ENCODE results near the gene SLC6A5.
A peak's percentile ranks its signal among the peaks of the same experiment; 100 is the strongest.

SLC6A5 gene

GRCh38 chr11:20600551-20600950, 1.1 kb downstream of the SLC6A5 start:
- Histone ChIP-seq H3K9ac (ENCODE audit: insufficient read length) (no peak overlapping the region), H3K36me3 (ENCODE audit: insufficient read depth, low read length) (no peaks in the 10 kb centered on the region), H3K9me3 (ENCODE audit: low read depth, low read length) (no peaks in the 10 kb centered on the region), H3K4me3 (no peak overlapping the region), H3K27ac (no peak overlapping the region)
- TF ChIP-seq EZH2 (IDR thresholded peaks at IDR 0.05) (no peak), FOXP2 (optimal IDR thresholded peaks at IDR 0.05; ENCODE audit: control extremely low read depth, extremely low read length, insufficient read depth) (no peak), POLR2AphosphoS5 (IDR thresholded peaks at IDR 0.05; ENCODE audit: borderline replicate concordance, low read depth, low read length) (no peak)
- DNase-seq (ENCODE audit: low read depth, low spot score), result no peak

- no peaks in the 10 kb centered on the region for H3K9me3 ChIP-seq (ENCODE audit: low read depth, low read length)
- H3K9ac ChIP-seq (ENCODE audit: insufficient read length), result no peak overlapping the region
- H3K4me3 ChIP-seq, result no peak overlapping the region
- TF ChIP-seq EZH2 (IDR thresholded peaks at IDR 0.05), result no peak
- no peak for TF ChIP-seq POLR2AphosphoS5 (IDR thresholded peaks at IDR 0.05; ENCODE audit: borderline replicate concordance, low read depth, low read length)
- TF ChIP-seq FOXP2 (optimal IDR thresholded peaks at IDR 0.05; ENCODE audit: control extremely low read depth, extremely low read length, insufficient read depth), result no peak
- no peak overlapping the region for H3K27ac ChIP-seq
- DNase-seq (ENCODE audit: low read depth, low spot score), result no peak
- H3K36me3 ChIP-seq (ENCODE audit: insufficient read depth, low read length), result no peaks in the 10 kb centered on the region
Measured at GRCh38 chr11:20601221-20601914, 2.0 kb downstream of the SLC6A5 start.

- no peaks in the 10 kb centered on the region for H3K9me3 ChIP-seq (ENCODE audit: low read depth, low read length)
- H3K27ac ChIP-seq, result no peak overlapping the region
- H3K36me3 ChIP-seq (ENCODE audit: insufficient read depth, low read length), result no peaks in the 10 kb centered on the region
- DNase-seq (ENCODE audit: low read depth, low spot score), result no peak
- H3K4me3 ChIP-seq, result no peak overlapping the region
- no peak overlapping the region for H3K9ac ChIP-seq (ENCODE audit: insufficient read length)
- TF ChIP-seq POLR2AphosphoS5 (IDR thresholded peaks at IDR 0.05; ENCODE audit: borderline replicate concordance, low read depth, low read length), result no peak
- TF ChIP-seq EZH2 (IDR thresholded peaks at IDR 0.05), result no peak
- TF ChIP-seq FOXP2 (optimal IDR thresholded peaks at IDR 0.05; ENCODE audit: control extremely low read depth, extremely low read length, insufficient read depth), result no peak
Measured at GRCh38 chr11:20604295-20604803, 4.9 kb downstream of the SLC6A5 start.

DNA sequence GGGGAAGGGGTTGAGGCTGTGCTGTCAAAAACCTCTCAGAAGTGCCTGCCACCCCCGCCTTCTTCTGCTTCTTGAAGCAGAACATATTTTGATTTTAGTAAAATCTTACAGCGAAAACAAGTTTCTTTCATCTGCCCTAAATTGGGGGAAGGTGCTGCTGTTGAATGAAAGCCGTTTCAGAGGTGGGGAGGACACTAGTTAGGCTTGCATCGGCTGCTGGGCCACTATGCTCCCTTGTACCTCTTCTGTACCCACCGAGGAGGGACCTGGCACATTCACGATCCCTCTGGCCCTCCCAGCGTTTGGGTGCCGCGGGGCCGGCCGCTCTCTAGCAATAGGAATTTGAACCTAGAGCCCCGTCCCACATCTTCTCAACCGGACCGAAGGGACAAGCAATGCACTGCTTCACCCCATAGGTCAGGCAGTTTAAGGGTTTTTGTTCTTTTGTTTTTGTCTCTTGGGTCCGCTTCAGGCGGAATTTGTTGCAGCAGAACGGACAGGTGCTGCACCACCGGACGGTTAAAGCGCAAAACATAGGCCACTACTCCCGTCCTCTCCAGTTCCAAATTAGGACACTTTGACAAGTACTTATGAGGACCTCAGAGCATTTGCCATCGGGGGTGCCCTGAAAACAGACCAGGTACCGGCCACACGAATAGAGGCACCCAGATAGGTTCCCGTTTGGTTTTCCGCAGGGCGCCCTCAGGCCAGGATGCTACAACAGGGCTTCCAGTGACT, 5.6 kb downstream of the SLC6A5 start:
- H3K27ac ChIP-seq, result no peak overlapping the region
- H3K36me3 ChIP-seq (ENCODE audit: insufficient read depth, low read length), result no peaks in the 10 kb centered on the region
- no peak overlapping the region for H3K9ac ChIP-seq (ENCODE audit: insufficient read length)
- TF ChIP-seq POLR2AphosphoS5 (IDR thresholded peaks at IDR 0.05; ENCODE audit: borderline replicate concordance, low read depth, low read length) (no peak), FOXP2 (optimal IDR thresholded peaks at IDR 0.05; ENCODE audit: control extremely low read depth, extremely low read length, insufficient read depth) (no peak), EZH2 (IDR thresholded peaks at IDR 0.05) (no peak)
- no peaks in the 10 kb centered on the region for H3K9me3 ChIP-seq (ENCODE audit: low read depth, low read length)
- no peak for DNase-seq (ENCODE audit: low read depth, low spot score)
- H3K4me3 ChIP-seq, result no peak overlapping the region

- Histone ChIP-seq H3K36me3 (ENCODE audit: insufficient read depth, low read length) (no peaks in the 10 kb centered on the region), H3K9ac (ENCODE audit: insufficient read length) (no peak overlapping the region), H3K9me3 (ENCODE audit: low read depth, low read length) (no peaks in the 10 kb centered on the region), H3K4me3 (no peak overlapping the region), H3K27ac (no peak overlapping the region)
- no peak for TF ChIP-seq FOXP2 (optimal IDR thresholded peaks at IDR 0.05; ENCODE audit: control extremely low read depth, extremely low read length, insufficient read depth)
- no peak for TF ChIP-seq POLR2AphosphoS5 (IDR thresholded peaks at IDR 0.05; ENCODE audit: borderline replicate concordance, low read depth, low read length)
- peak; percentile 62 for TF ChIP-seq EZH2 (IDR thresholded peaks at IDR 0.05)
- no peak for DNase-seq (ENCODE audit: low read depth, low spot score)
Measured at GRCh38 chr11:20605602-20606091, 6.2 kb downstream of the SLC6A5 start.

- TF ChIP-seq POLR2AphosphoS5 (IDR thresholded peaks at IDR 0.05; ENCODE audit: borderline replicate concordance, low read depth, low read length), result no peak
- no peak for TF ChIP-seq FOXP2 (optimal IDR thresholded peaks at IDR 0.05; ENCODE audit: control extremely low read depth, extremely low read length, insufficient read depth)
- TF ChIP-seq EZH2 (IDR thresholded peaks at IDR 0.05), result no peak
- H3K9me3 ChIP-seq (ENCODE audit: low read depth, low read length), result no peaks in the 10 kb centered on the region
- H3K36me3 ChIP-seq (ENCODE audit: insufficient read depth, low read length), result no peaks in the 10 kb centered on the region
- no peak overlapping the region for H3K9ac ChIP-seq (ENCODE audit: insufficient read length)
- no peak overlapping the region for H3K27ac ChIP-seq
- DNase-seq (ENCODE audit: low read depth, low spot score), result no peak
- H3K4me3 ChIP-seq, result no peak overlapping the region
Measured at GRCh38 chr11:20608934-20609333, 9.5 kb downstream of the SLC6A5 start.

GRCh38 chr11:20609727-20610707, 10.6 kb downstream of the SLC6A5 start:
- H3K9me3 ChIP-seq (ENCODE audit: low read depth, low read length), result no peaks in the 10 kb centered on the region
- peak overlapping the region; percentile 48 for H3K4me3 ChIP-seq
- no peaks in the 10 kb centered on the region for H3K36me3 ChIP-seq (ENCODE audit: insufficient read depth, low read length)
- H3K27ac ChIP-seq, result no peak overlapping the region
- no peak overlapping the region for H3K9ac ChIP-seq (ENCODE audit: insufficient read length)
- DNase-seq (ENCODE audit: low read depth, low spot score), result no peak
- TF ChIP-seq POLR2AphosphoS5 (IDR thresholded peaks at IDR 0.05; ENCODE audit: borderline replicate concordance, low read depth, low read length), result no peak
- TF ChIP-seq FOXP2 (optimal IDR thresholded peaks at IDR 0.05; ENCODE audit: control extremely low read depth, extremely low read length, insufficient read depth), result no peak
- TF ChIP-seq EZH2 (IDR thresholded peaks at IDR 0.05), result no peak

Measured in SK-N-MC (cell line).